ENCODE results near the gene PPIE.

The PPIE gene

GRCh38 chr1:39701049-39701439 is 37.6 kb upstream of the PPIE start:
- H3K27ac ChIP-seq, result no peak overlapping the region
- TF ChIP-seq CTCF (IDR thresholded peaks at IDR 0.05) (no peak), ZFX (IDR thresholded peaks at IDR 0.05; ENCODE audit: borderline replicate concordance) (no peak)

GRCh38 chr1:39704757-39705156 is 33.9 kb upstream of the PPIE start:
- H3K27ac ChIP-seq, result no peak overlapping the region
- no peak for TF ChIP-seq ZFX (IDR thresholded peaks at IDR 0.05; ENCODE audit: borderline replicate concordance)
- no peak for TF ChIP-seq CTCF (IDR thresholded peaks at IDR 0.05)

DNA sequence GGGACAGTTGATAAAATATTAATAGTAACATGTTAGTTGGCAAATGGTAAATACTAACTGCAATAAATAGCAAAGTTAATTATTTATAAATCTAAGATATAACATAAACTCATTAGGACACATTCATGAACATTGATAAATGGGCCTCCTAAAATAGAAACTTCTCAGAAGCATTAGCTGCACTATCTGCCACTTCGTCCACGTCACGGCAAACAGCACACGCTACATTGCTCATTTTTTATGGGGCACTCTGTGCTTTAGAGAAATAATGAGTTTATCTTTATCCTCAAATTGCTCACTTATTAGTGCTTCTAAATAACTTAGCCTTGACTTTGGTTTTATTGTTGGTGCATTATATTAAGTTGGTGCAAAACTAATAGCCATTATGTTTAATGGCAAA is 31.2 kb upstream of the PPIE start:
- TF ChIP-seq CTCF (IDR thresholded peaks at IDR 0.05) (no peak), ZFX (IDR thresholded peaks at IDR 0.05; ENCODE audit: borderline replicate concordance) (no peak)
- H3K27ac ChIP-seq, result no peak overlapping the region

DNA sequence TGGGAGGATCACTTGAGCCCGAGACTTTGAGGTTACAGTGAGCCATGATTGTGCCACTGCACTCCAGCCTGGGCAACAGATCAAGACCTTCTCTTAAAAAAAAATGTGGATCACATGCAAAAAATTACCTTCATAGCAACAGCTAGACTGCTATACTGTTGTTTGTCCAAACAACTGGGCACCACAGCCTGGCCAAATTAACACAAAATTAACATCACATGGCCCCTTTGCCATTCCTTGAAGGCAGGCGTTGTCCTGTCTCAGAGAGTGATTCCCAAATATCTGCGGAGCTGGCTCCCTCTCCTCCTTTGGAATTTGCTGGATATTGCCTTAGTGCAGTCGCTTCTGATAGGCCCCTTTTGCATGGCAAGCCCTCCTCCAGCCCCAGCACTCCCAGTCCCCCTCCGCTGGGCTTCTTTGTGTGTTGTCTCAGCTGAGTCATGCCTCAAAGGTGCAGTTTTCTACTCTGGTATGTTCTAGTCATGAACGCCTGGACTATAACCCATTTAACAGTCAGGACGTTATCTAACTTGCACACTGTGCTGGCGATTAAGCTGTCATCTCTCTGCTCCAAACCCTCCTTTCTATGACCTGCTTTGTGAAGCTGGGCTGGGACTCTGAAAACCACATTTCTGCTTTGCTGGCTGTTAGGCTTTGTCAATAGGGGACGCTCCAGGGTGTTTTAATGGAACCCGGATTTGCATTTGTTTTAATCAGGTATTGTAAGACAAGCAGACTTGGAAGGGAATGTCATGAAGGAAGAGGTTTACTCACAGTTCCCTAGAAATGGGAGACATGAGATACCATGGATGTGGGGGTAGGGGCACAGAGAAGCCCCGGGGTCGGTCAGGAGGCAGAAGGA is 27.3 kb upstream of the PPIE start:
- TF ChIP-seq CTCF (IDR thresholded peaks at IDR 0.05) (no peak), ZFX (IDR thresholded peaks at IDR 0.05; ENCODE audit: borderline replicate concordance) (no peak)
- H3K27ac ChIP-seq, result no peak overlapping the region

- no peak overlapping the region for H3K27ac ChIP-seq
- TF ChIP-seq ZFX (IDR thresholded peaks at IDR 0.05; ENCODE audit: borderline replicate concordance) (no peak), CTCF (IDR thresholded peaks at IDR 0.05) (no peak)
Observed at GRCh38 chr1:39711966-39712340, 26.7 kb upstream of the PPIE start.

DNA sequence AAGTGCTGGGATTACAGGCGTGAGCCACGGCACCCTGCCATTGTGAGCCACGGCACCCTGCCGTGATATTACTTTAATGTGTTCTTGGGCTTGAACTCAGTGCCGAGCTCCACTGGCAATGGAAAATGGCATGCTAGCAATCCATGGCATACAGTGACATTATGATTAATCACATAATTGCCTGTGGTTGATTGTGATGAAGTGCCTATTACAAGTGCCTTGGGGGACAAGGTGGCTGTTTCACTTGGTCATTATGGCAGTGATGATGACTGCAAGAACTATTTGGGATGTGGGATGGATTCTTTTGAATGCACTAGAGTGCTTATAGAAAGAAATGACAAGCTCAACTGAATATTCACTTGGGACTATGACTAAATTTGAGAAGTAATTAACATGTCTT is 25.1 kb upstream of the PPIE start:
- no peak for TF ChIP-seq ZFX (IDR thresholded peaks at IDR 0.05; ENCODE audit: borderline replicate concordance)
- no peak for TF ChIP-seq CTCF (IDR thresholded peaks at IDR 0.05)
- H3K27ac ChIP-seq, result no peak overlapping the region

DNA sequence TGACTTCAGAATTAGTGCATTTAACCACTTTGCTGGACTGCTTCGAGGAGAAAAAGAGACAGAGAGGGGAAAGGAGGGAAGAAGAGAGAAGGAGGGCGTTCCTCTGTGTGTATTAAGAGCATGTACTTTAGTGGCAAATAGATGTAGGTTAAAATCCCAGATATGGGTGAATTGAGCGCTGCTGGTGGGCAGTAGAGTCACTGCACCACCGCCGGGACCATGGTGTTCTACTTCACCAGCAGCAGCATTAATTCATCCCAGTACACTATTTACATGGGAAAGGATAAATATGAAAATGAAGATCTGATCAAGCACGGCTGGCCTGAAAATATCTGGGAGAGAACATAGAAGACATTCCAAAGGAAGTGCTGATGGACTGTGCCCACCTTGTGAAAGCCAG is 20.9 kb upstream of the PPIE start:
- H3K27ac ChIP-seq, result no peak overlapping the region
- no peak for TF ChIP-seq CTCF (IDR thresholded peaks at IDR 0.05)
- TF ChIP-seq ZFX (IDR thresholded peaks at IDR 0.05; ENCODE audit: borderline replicate concordance), result no peak

All from 22Rv1 (cell line).